WTC11 (cell line): Measurements from ENCODE around the gene BABAM2. TPM values are rescaled to one million over a fixed set of nuclear protein-coding genes. Genes with fewer than 3 reads are reported as not detected.

Experiments
- ATAC-seq: fragments of 200-7000 bp; cut with Tn5 transposase; 2 replicates; pipeline ENCODE4 v1.10.0; 2021; ENCODE audit warnings: mild to moderate bottlenecking, moderate library complexity
- CTCF ChIA-PET: fragments of 300-600 bp; sonication (Branson Sonifier 250); formaldehyde crosslinking; loops from one replicate; lab custom pipeline; 2021; ENCODE audit warnings: antibody characterized with exemption; lab: Charles Lee
- POLR2A ChIA-PET: fragments of 350-600 bp; sonication (Branson Sonifier 250); formaldehyde crosslinking; loops from one replicate; lab custom pipeline; 2021; ENCODE audit warnings: antibody characterized with exemption; lab: Charles Lee
- DNase-seq: peaks from one replicate; pipeline ENCODE4 v3.0.0; 2021; ENCODE audit warnings: low spot score
- H3K27ac Mint-ChIP-seq: 2 replicates; pipeline ENCODE4 v1.8.0; 2021; ENCODE audit warnings: mixed read lengths
- H3K27me3 Mint-ChIP-seq: 2 replicates; pipeline ENCODE4 v1.8.0; 2021; ENCODE audit warnings: low read depth, mild to moderate bottlenecking, moderate library complexity, mixed read lengths
- H3K36me3 Mint-ChIP-seq: 2 replicates; pipeline ENCODE4 v1.8.0; 2021; ENCODE audit warnings: mixed read lengths
- H3K4me1 Mint-ChIP-seq: 2 replicates; pipeline ENCODE4 v1.8.0; 2022; ENCODE audit warnings: mixed read lengths
- H3K4me3 Mint-ChIP-seq: 2 replicates; pipeline ENCODE4 v1.8.0; 2021; ENCODE audit warnings: mild to moderate bottlenecking, moderate library complexity, mixed read lengths
- H3K9me3 Mint-ChIP-seq: 2 replicates; pipeline ENCODE4 v1.8.0; 2021; ENCODE audit warnings: mixed read lengths
- CBFB ChIP-seq: sonication (generic); formaldehyde crosslinking; IDR thresholded peaks from 2 replicates; pipeline ENCODE4 v1.8.1; 2022; ENCODE audit warnings: mild to moderate bottlenecking, low read depth, missing genetic modification reagents
- CREB1 ChIP-seq: sonication (generic); formaldehyde crosslinking; IDR thresholded peaks from 2 replicates; pipeline ENCODE4 v1.8.0; 2023; ENCODE audit warnings: mild to moderate bottlenecking, missing genetic modification reagents
- ELF4 ChIP-seq: sonication (generic); formaldehyde crosslinking; IDR thresholded peaks from 2 replicates; pipeline ENCODE4 v1.8.1; 2022; ENCODE audit warnings: low read depth, mild to moderate bottlenecking, moderate library complexity, missing genetic modification reagents
- EMX1 ChIP-seq: fragments of 250-450 bp; sonication (Bioruptor Pico); IDR thresholded peaks from 2 replicates; pipeline ENCODE4 v1.8.0; 2021; ENCODE audit warnings: mild to moderate bottlenecking
- GABPB1 ChIP-seq: sonication (generic); formaldehyde crosslinking; IDR thresholded peaks from 2 replicates; pipeline ENCODE4 v1.8.1; 2023; ENCODE audit warnings: mild to moderate bottlenecking, missing genetic modification reagents
- HMGXB4 ChIP-seq: sonication (generic); formaldehyde crosslinking; IDR thresholded peaks from 2 replicates; pipeline ENCODE4 v1.8.1; 2023; ENCODE audit warnings: mild to moderate bottlenecking, moderate library complexity, missing genetic modification reagents
- JUN ChIP-seq: sonication (generic); formaldehyde crosslinking; IDR thresholded peaks from 2 replicates; pipeline ENCODE4 v1.8.0; 2023; ENCODE audit warnings: mild to moderate bottlenecking, missing genetic modification reagents
- MAX ChIP-seq: sonication (generic); formaldehyde crosslinking; IDR thresholded peaks from 2 replicates; pipeline ENCODE4 v1.8.0; 2022; ENCODE audit warnings: mild to moderate bottlenecking, missing genetic modification reagents
- NFYB ChIP-seq: sonication (generic); formaldehyde crosslinking; conservative IDR thresholded peaks from 2 replicates; pipeline ENCODE4 v1.8.0; 2022; ENCODE audit warnings: low read depth, missing genetic modification reagents
- OVOL2 ChIP-seq: fragments of 250-450 bp; sonication (Bioruptor Pico); IDR thresholded peaks from 2 replicates; pipeline ENCODE4 v1.9.0; 2021; ENCODE audit warnings: mild to moderate bottlenecking, borderline replicate concordance
- SMAD3 ChIP-seq: sonication (generic); formaldehyde crosslinking; IDR thresholded peaks from 2 replicates; pipeline ENCODE4 v1.8.0; 2022; ENCODE audit warnings: missing genetic modification reagents, mild to moderate bottlenecking, borderline replicate concordance
- STAT6 ChIP-seq: sonication (generic); formaldehyde crosslinking; conservative IDR thresholded peaks from 2 replicates; pipeline ENCODE4 v1.8.1; 2023; ENCODE audit warnings: mild to moderate bottlenecking, low read depth, missing genetic modification reagents, moderate library complexity
- TCF7 ChIP-seq: sonication (generic); formaldehyde crosslinking; IDR thresholded peaks from 2 replicates; pipeline ENCODE4 v1.8.0; 2022; ENCODE audit warnings: mild to moderate bottlenecking, low read depth, missing genetic modification reagents, moderate library complexity
- TEAD1 ChIP-seq: sonication (generic); formaldehyde crosslinking; IDR thresholded peaks from 2 replicates; pipeline ENCODE4 v1.8.0; 2022; ENCODE audit warnings: mild to moderate bottlenecking, missing genetic modification reagents
- ZNF138 ChIP-seq: sonication (generic); formaldehyde crosslinking; conservative IDR thresholded peaks from 2 replicates; pipeline ENCODE4 v1.8.1; 2022; ENCODE audit warnings: mild to moderate bottlenecking, moderate library complexity, missing genetic modification reagents
- ZNF416 ChIP-seq: fragments of 250-450 bp; sonication (Bioruptor Pico); IDR thresholded peaks from 2 replicates; pipeline ENCODE4 v1.9.0; 2021; ENCODE audit warnings: mild to moderate bottlenecking, inconsistent platforms
- ZNF532 ChIP-seq: fragments of 250-450 bp; sonication (Bioruptor Pico); IDR thresholded peaks from 2 replicates; pipeline ENCODE4 v1.9.0; 2021; ENCODE audit warnings: mild to moderate bottlenecking, borderline replicate concordance
- total RNA-seq: library from RNA; stranded (reverse); gene quantifications from 3 replicates; pipeline ENCODE4 v1.2.3, GENCODE V29; 2021
- TF ChIP-seq, protein P1 (sequence below): sonication (generic); formaldehyde crosslinking; IDR thresholded peaks from 2 replicates; pipeline ENCODE4 v1.8.0; 2022; ENCODE audit warnings: missing genetic modification reagents
- TF ChIP-seq, protein P2 (sequence below): sonication (generic); formaldehyde crosslinking; IDR thresholded peaks from 2 replicates; pipeline ENCODE4 v1.8.1; 2023; ENCODE audit warnings: mild to moderate bottlenecking, missing genetic modification reagents, borderline replicate concordance
- TF ChIP-seq, protein P3 (sequence below): sonication (generic); formaldehyde crosslinking; IDR thresholded peaks from 2 replicates; pipeline ENCODE4 v1.8.1; 2023; ENCODE audit warnings: mild to moderate bottlenecking, missing genetic modification reagents, moderate library complexity

Gene BABAM2
- total RNA-seq, 1 experiment from 2014 or later, result 16.5 TPM

- TF ChIP-seq TCF7 (CRISPR knock-in tag) (no peak), ELF4 (CRISPR knock-in tag) (no peak), MAX (CRISPR knock-in tag) (no peak), ZNF138 (CRISPR knock-in tag) (no peak), OVOL2 (CRISPR knock-in tag) (no peak), EMX1 (CRISPR knock-in tag) (no peak), HMGXB4 (CRISPR knock-in tag) (no peak), ZNF532 (CRISPR knock-in tag) (no peak), TEAD1 (CRISPR knock-in tag) (no peak), CBFB (CRISPR knock-in tag) (no peak)
- TF ChIP-seq, protein P1, sequence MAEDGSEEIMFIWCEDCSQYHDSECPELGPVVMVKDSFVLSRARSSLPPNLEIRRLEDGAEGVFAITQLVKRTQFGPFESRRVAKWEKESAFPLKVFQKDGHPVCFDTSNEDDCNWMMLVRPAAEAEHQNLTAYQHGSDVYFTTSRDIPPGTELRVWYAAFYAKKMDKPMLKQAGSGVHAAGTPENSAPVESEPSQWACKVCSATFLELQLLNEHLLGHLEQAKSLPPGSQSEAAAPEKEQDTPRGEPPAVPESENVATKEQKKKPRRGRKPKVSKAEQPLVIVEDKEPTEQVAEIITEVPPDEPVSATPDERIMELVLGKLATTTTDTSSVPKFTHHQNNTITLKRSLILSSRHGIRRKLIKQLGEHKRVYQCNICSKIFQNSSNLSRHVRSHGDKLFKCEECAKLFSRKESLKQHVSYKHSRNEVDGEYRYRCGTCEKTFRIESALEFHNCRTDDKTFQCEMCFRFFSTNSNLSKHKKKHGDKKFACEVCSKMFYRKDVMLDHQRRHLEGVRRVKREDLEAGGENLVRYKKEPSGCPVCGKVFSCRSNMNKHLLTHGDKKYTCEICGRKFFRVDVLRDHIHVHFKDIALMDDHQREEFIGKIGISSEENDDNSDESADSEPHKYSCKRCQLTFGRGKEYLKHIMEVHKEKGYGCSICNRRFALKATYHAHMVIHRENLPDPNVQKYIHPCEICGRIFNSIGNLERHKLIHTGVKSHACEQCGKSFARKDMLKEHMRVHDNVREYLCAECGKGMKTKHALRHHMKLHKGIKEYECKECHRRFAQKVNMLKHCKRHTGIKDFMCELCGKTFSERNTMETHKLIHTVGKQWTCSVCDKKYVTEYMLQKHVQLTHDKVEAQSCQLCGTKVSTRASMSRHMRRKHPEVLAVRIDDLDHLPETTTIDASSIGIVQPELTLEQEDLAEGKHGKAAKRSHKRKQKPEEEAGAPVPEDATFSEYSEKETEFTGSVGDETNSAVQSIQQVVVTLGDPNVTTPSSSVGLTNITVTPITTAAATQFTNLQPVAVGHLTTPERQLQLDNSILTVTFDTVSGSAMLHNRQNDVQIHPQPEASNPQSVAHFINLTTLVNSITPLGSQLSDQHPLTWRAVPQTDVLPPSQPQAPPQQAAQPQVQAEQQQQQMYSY (CRISPR knock-in tag), result no peak
These were observed 284.5 kb downstream of the BABAM2 start (continued) for GRCh38 chr2:28175028-28175427.

DNA sequence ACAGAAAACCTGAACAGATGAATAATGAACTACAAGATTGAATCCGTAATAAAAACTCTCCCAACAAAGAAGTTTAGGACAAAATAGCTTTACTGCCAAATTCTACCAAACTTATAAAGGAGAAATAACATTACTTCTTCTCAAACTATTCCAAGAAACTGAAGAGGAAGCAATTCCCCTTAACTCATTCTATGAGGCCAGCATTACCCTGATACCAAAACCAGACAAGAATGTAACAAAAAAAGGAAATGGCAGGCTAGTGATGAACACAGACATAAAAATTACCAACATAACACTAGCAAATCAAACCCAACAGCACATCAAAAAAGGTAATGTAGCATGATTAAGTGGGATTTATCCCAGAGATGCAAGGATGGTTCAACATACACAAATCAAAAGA lies 288.4 kb downstream of the BABAM2 start:
- Mint-ChIP-seq H3K9me3 (peaks cover 22% of the 10 kb centered on the region), H3K27ac (no peak overlapping the region), H3K27me3 (no peaks in the 10 kb centered on the region; the same call in 1 of the 2 replicates), H3K4me3 (no peak overlapping the region), H3K36me3 (peaks cover 11% of the 10 kb centered on the region), H3K4me1 (no peaks in the 10 kb centered on the region)
- ATAC-seq, result no peak
- ChIA-PET CTCF (no interaction called here), POLR2A (no interaction called here)
- no peak for DNase-seq
- TF ChIP-seq OVOL2 (CRISPR knock-in tag), result no peak
- TF ChIP-seq STAT6 (CRISPR knock-in tag), result no peak
- TF ChIP-seq ZNF416 (CRISPR knock-in tag), result no peak
- TF ChIP-seq NFYB (CRISPR knock-in tag), result no peak
- TF ChIP-seq, protein P2, sequence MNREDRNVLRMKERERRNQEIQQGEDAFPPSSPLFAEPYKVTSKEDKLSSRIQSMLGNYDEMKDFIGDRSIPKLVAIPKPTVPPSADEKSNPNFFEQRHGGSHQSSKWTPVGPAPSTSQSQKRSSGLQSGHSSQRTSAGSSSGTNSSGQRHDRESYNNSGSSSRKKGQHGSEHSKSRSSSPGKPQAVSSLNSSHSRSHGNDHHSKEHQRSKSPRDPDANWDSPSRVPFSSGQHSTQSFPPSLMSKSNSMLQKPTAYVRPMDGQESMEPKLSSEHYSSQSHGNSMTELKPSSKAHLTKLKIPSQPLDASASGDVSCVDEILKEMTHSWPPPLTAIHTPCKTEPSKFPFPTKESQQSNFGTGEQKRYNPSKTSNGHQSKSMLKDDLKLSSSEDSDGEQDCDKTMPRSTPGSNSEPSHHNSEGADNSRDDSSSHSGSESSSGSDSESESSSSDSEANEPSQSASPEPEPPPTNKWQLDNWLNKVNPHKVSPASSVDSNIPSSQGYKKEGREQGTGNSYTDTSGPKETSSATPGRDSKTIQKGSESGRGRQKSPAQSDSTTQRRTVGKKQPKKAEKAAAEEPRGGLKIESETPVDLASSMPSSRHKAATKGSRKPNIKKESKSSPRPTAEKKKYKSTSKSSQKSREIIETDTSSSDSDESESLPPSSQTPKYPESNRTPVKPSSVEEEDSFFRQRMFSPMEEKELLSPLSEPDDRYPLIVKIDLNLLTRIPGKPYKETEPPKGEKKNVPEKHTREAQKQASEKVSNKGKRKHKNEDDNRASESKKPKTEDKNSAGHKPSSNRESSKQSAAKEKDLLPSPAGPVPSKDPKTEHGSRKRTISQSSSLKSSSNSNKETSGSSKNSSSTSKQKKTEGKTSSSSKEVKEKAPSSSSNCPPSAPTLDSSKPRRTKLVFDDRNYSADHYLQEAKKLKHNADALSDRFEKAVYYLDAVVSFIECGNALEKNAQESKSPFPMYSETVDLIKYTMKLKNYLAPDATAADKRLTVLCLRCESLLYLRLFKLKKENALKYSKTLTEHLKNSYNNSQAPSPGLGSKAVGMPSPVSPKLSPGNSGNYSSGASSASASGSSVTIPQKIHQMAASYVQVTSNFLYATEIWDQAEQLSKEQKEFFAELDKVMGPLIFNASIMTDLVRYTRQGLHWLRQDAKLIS (CRISPR knock-in tag), result no peak
- no peak for TF ChIP-seq JUN (CRISPR knock-in tag)
- TF ChIP-seq GABPB1 (CRISPR knock-in tag), result no peak
- TF ChIP-seq, protein P3, sequence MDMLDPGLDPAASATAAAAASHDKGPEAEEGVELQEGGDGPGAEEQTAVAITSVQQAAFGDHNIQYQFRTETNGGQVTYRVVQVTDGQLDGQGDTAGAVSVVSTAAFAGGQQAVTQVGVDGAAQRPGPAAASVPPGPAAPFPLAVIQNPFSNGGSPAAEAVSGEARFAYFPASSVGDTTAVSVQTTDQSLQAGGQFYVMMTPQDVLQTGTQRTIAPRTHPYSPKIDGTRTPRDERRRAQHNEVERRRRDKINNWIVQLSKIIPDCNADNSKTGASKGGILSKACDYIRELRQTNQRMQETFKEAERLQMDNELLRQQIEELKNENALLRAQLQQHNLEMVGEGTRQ, result no peak
- TF ChIP-seq CREB1 (CRISPR knock-in tag), result no peak
- no peak for TF ChIP-seq SMAD3
